OCI-LY1 (cell line): ENCODE data around the gene HEXIM2.

ENCODE experiments used
- EZH2 ChIP-seq: fragments of 200-600 bp; sonication (generic), shearing (Covaris generic); IDR thresholded peaks from 2 replicates; pipeline ENCODE4 v1.8.0; 2017; ENCODE audit warnings: borderline replicate concordance, mixed run types, mild to moderate bottlenecking, antibody characterized with exemption, low read length, moderate library complexity, mixed read lengths
- TF ChIP-seq, protein P1 (sequence below): fragments of 200-600 bp; sonication (generic), shearing (Covaris generic); IDR thresholded peaks from 2 replicates; pipeline ENCODE4 v1.5.1; 2017; ENCODE audit warnings: mild to moderate bottlenecking, antibody characterized with exemption, low read length, moderate library complexity, mixed read lengths

DNA sequence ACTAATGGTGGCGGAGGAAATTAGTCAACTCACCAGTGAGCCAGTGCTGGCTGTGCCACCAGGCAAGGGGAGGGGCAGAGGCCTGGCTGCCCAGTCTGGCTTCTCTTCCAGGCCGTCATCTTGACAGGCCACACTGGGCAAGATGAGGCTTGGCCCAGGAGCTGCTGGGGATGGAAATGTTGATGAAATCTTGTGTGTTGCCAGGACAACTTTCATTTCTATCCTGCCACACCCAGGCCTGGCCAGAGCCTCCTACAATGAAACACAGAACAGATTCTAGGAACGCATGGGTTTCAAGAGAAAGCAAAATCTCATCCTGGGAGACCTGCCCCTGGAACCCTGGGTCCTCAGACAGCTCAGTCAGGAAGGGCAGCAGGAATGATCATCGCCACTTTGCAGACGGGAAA lies 9.3 kb downstream of the HEXIM2 start:
- TF ChIP-seq, protein P1, sequence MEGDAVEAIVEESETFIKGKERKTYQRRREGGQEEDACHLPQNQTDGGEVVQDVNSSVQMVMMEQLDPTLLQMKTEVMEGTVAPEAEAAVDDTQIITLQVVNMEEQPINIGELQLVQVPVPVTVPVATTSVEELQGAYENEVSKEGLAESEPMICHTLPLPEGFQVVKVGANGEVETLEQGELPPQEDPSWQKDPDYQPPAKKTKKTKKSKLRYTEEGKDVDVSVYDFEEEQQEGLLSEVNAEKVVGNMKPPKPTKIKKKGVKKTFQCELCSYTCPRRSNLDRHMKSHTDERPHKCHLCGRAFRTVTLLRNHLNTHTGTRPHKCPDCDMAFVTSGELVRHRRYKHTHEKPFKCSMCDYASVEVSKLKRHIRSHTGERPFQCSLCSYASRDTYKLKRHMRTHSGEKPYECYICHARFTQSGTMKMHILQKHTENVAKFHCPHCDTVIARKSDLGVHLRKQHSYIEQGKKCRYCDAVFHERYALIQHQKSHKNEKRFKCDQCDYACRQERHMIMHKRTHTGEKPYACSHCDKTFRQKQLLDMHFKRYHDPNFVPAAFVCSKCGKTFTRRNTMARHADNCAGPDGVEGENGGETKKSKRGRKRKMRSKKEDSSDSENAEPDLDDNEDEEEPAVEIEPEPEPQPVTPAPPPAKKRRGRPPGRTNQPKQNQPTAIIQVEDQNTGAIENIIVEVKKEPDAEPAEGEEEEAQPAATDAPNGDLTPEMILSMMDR, result no peak
- no peak for TF ChIP-seq EZH2
